ENCODE results near the gene AP1S1.

- TF ChIP-seq POLR2A (IDR thresholded peaks at IDR 0.05; ENCODE audit: low read length) (no peak), GATA1 (IDR thresholded peaks at IDR 0.05; ENCODE audit: low read depth, low read length) (no peak)
These were observed 11.0 kb downstream of the AP1S1 start, which contains the start of gene VGF for GRCh38 chr7:101165075-101165957.
